ENCODE measurements around the gene MINDY4. TPM values are rescaled to one million over a fixed set of nuclear protein-coding genes. Genes with fewer than 3 reads are reported as not detected.

MINDY4 gene
- total and polyA plus RNA-seq, 2 of the 8 experiments (the other 6 are each of a cell fraction or from before 2014, with no cell fraction given) = 1.3 to 3.6 TPM

- Histone ChIP-seq H3K4me2 (ENCODE audit: insufficient read depth in 1 of 2, low read depth in 2 of 2, low read length in 2 of 2) (no peak overlapping the region), H3K9ac (replicated peaks in 1 of 4; ENCODE audit: extremely low read depth in 1 of 4, low read depth in 3 of 4, low read length in 3 of 4) (no peak overlapping the region), H3K4me3 (ENCODE audit: extremely low read depth in 1 of 4, insufficient read depth in 2 of 4, low read depth in 3 of 4, low read length in 4 of 4) (no peak overlapping the region), H3K23me2 (ENCODE audit: low read depth, low read length) (no peaks in the 10 kb centered on the region; the same call in 1 of the 2 replicates), H3K4ac (replicated peaks; ENCODE audit: insufficient read length, low read depth, low read length) (no peak overlapping the region), H3K56ac (replicated peaks; ENCODE audit: insufficient read length, low read depth, low read length) (no peak overlapping the region), H3K36me3 (ENCODE audit: control insufficient read depth in 2 of 4, insufficient read depth in 4 of 4, low read length in 3 of 4) (no peaks in the 10 kb centered on the region), H2AFZ (ENCODE audit: low read length) (no peak overlapping the region), H3K9me3 (ENCODE audit: insufficient read depth in 2 of 2, low read depth in 1 of 2, low read length in 1 of 2) (no peaks in the 10 kb centered on the region), H3K18ac (ENCODE audit: extremely low read depth, low read length) (no peak overlapping the region), H2BK120ac (replicated peaks; ENCODE audit: low read depth, low read length) (no peak overlapping the region), H2BK15ac (ENCODE audit: low read length) (no peak overlapping the region), H4K20me1 (replicated peaks in 1 of 2; ENCODE audit: control insufficient read depth in 1 of 2, insufficient read depth in 2 of 2, low read length in 2 of 2) (peaks cover 0 to 2% of the 10 kb centered on the region in 2 experiments), H2AK5ac (ENCODE audit: low read depth, low read length) (no peak overlapping the region), H3K23ac (ENCODE audit: insufficient read length) (no peak overlapping the region), H3K79me1 (ENCODE audit: low read depth, low read length) (no peaks in the 10 kb centered on the region), H4K91ac (replicated peaks; ENCODE audit: insufficient read length, low read length) (no peak overlapping the region), H2BK5ac (ENCODE audit: low read depth, low read length) (no peak overlapping the region), H3K4me1 (replicated peaks in 1 of 4; ENCODE audit: control insufficient read depth in 3 of 4, insufficient read depth in 4 of 4, low read length in 3 of 4) (peaks cover 0 to 13% (median 4%) of the 10 kb centered on the region in 4 experiments; a peak in 4 of 7 replicates), H2BK12ac (ENCODE audit: low read depth, low read length) (no peak overlapping the region), H3K27me3 (replicated peaks in 1 of 4; ENCODE audit: control insufficient read depth in 3 of 4, extremely low read depth in 1 of 4, insufficient read depth in 3 of 4, low read length in 3 of 4) (no peaks in the 10 kb centered on the region), H2BK20ac (ENCODE audit: low read length) (no peak overlapping the region), H3K27ac (ENCODE audit: low read depth, low read length) (no peak overlapping the region), H3K79me2 (ENCODE audit: control insufficient read depth in 1 of 2, insufficient read depth in 2 of 2, low read length in 2 of 2) (no peaks in the 10 kb centered on the region), H3K14ac (ENCODE audit: insufficient read length) (no peak overlapping the region), H4K5ac (ENCODE audit: insufficient read length, low read depth, low read length) (no peak overlapping the region), H4K8ac (ENCODE audit: extremely low read depth, insufficient read depth, low read length) (no peak overlapping the region)
- no peak for DNase-seq (ENCODE audit: low read depth in 1 of 2, low spot score in 2 of 2)
- no peak for TF ChIP-seq MAFK (IDR thresholded peaks at IDR 0.05; ENCODE audit: low read depth, low read length)
- TF ChIP-seq KDM5A (IDR thresholded peaks at IDR 0.05; ENCODE audit: low read length) = no peak
- no peak for TF ChIP-seq CREB1 (IDR thresholded peaks at IDR 0.05)
- no peak for TF ChIP-seq EZH2 (IDR thresholded peaks at IDR 0.05; ENCODE audit: low read depth, low read length, severe bottlenecking)
- no peak for TF ChIP-seq YY1 (IDR thresholded peaks at IDR 0.05; ENCODE audit: low read depth, low read length)
- no peak for TF ChIP-seq ATF3 (IDR thresholded peaks at IDR 0.05; ENCODE audit: insufficient read depth, low read depth, low read length)
- no peak for TF ChIP-seq KDM4A (IDR thresholded peaks at IDR 0.05; ENCODE audit: low read depth, low read length, severe bottlenecking)
- no peak for TF ChIP-seq RFX5 (IDR thresholded peaks at IDR 0.05; ENCODE audit: borderline replicate concordance, low read depth, low read length)
- TF ChIP-seq SP4 (IDR thresholded peaks at IDR 0.05; ENCODE audit: low read length) = no peak
- TF ChIP-seq SIN3A (conservative IDR thresholded peaks at IDR 0.05 in 1 of 2, IDR thresholded peaks at IDR 0.05 in 1 of 2; ENCODE audit: low read depth in 1 of 2, low read length in 2 of 2) = no peak
- no peak for TF ChIP-seq PHF8 (conservative IDR thresholded peaks at IDR 0.05; ENCODE audit: low read depth, low read length)
- no peak for TF ChIP-seq CHD2 (IDR thresholded peaks at IDR 0.05; ENCODE audit: low read length)
- TF ChIP-seq CHD1 (IDR thresholded peaks at IDR 0.05; ENCODE audit: low read depth, low read length) = no peak
- TF ChIP-seq TAF1 (IDR thresholded peaks at IDR 0.05; ENCODE audit: low read depth, low read length) = no peak
- no peak for TF ChIP-seq EGR1 (IDR thresholded peaks at IDR 0.05; ENCODE audit: borderline replicate concordance, low read depth, low read length)
- ChIA-PET CTCF (ENCODE audit: partially characterized antibody) (interaction anchor here (0.8 to 7.4 kb wide), 3 partner anchors 16 to 114 kb away, joined by 3 to 55 read pairs (median 4); no protein-coding TSS in a partner anchor), POLR2A (ENCODE audit: partially characterized antibody) (no interaction called here)
- WGBS, 2 experiments (ENCODE audit: extremely low coverage in 1 of 2, insufficient coverage in 1 of 2, insufficient read length in 1 of 2, insufficient replicate concordance in 2 of 2, low coverage in 1 of 2, low lambda C conversion rate in 2 of 2, missing lambda C conversion rate in 1 of 2) = 81% methylated on average over 5 of the region's 6 CpGs; no CpG with 5 or more reads in 1 of the 2 experiments
- FAIRE-seq = no peak
Observed at GRCh38 chr7:30915751-30916150, 144.5 kb downstream of the MINDY4 start.

All from H1 (cell line).